H1 (cell line): ENCODE data around the gene FANCE. TPM values are rescaled to one million over a fixed set of nuclear protein-coding genes. Genes with fewer than 3 reads are reported as not detected.

Experiments used
- E2F6 ChIP-seq: IDR thresholded peaks from 2 replicates; pipeline ENCODE4 v1.6.1; 2012; ENCODE audit warnings: inconsistent platforms
- polyA plus RNA-seq, 7 experiments: library from polyadenylated mRNA; depleted of rRNA in 3 of 7; stranded (reverse) in 5 of 7; unstranded in 2 of 7; fragments of >200 nt in 5 of 7; fragments of 200-250 nt in 2 of 7; gene quantifications; 1 replicate in 5 of 7; 2 replicates in 1 of 7; 4 replicates in 1 of 7; pipeline versions ENCODE4 v1.2.1 to v1.2.3, GENCODE V29; 2011 to 2013; ENCODE audit warnings: missing spikeins in 2 of 7, mixed read lengths in 2 of 7
- total RNA-seq: library from RNA; stranded (reverse); fragmentation: NEBNext Ultra II Directional; extraction: Animal tissue kit (Norgen Biotek cat#: 25700); gene quantifications from 2 replicates; pipeline ENCODE4 v1.2.1, GENCODE V29; 2021
- TF ChIP-seq, protein P1 (sequence below): fragments of 300-600 bp; sonication (generic); IDR thresholded peaks from 2 replicates; pipeline ENCODE4 v1.7.1; 2012; ENCODE audit warnings: low read length, moderate library complexity, mild to moderate bottlenecking, inconsistent platforms; ENCODE audit not compliant: insufficient replicate concordance

Gene FANCE
- total and polyA plus RNA-seq, 2 of the 8 experiments (the other 6 are each of a cell fraction or from before 2014, with no cell fraction given) = 16.1 to 17.0 TPM

DNA sequence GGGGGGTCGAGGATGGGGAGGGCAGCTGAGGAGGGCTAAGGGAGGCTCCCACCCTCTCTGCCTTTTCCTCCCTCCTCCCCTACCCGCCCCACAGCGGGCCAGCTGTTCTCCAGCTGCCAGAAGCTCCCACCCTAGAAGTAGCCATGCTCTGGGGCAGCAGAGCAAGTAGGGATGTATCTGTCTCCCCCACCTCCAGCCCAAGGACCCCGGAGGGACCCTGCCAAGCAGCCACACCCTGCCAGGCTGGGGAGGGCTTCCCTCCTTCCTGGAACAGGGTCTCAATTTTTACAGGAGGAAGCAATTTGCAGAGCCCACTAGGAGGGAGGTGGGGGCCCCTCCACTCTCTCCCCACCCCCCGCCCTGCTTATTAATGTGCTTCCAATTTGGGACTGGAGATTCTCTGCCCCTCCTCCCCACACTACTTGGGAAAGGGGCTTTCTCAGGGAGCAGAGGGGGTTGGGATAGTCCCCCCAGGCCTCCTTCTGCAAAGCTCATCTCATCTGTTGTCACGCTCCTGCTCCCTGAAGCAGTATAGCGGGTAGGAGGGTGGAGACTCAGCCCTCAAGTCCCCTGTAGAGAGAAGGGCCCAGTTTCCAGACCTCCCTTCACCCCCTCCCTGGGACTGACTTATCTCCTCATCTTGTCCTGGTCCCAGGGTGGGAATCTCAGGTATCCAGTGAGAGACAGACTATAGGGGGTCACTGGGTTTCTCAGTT is 40.3 kb downstream of the FANCE start (continued):
- TF ChIP-seq, protein P1, sequence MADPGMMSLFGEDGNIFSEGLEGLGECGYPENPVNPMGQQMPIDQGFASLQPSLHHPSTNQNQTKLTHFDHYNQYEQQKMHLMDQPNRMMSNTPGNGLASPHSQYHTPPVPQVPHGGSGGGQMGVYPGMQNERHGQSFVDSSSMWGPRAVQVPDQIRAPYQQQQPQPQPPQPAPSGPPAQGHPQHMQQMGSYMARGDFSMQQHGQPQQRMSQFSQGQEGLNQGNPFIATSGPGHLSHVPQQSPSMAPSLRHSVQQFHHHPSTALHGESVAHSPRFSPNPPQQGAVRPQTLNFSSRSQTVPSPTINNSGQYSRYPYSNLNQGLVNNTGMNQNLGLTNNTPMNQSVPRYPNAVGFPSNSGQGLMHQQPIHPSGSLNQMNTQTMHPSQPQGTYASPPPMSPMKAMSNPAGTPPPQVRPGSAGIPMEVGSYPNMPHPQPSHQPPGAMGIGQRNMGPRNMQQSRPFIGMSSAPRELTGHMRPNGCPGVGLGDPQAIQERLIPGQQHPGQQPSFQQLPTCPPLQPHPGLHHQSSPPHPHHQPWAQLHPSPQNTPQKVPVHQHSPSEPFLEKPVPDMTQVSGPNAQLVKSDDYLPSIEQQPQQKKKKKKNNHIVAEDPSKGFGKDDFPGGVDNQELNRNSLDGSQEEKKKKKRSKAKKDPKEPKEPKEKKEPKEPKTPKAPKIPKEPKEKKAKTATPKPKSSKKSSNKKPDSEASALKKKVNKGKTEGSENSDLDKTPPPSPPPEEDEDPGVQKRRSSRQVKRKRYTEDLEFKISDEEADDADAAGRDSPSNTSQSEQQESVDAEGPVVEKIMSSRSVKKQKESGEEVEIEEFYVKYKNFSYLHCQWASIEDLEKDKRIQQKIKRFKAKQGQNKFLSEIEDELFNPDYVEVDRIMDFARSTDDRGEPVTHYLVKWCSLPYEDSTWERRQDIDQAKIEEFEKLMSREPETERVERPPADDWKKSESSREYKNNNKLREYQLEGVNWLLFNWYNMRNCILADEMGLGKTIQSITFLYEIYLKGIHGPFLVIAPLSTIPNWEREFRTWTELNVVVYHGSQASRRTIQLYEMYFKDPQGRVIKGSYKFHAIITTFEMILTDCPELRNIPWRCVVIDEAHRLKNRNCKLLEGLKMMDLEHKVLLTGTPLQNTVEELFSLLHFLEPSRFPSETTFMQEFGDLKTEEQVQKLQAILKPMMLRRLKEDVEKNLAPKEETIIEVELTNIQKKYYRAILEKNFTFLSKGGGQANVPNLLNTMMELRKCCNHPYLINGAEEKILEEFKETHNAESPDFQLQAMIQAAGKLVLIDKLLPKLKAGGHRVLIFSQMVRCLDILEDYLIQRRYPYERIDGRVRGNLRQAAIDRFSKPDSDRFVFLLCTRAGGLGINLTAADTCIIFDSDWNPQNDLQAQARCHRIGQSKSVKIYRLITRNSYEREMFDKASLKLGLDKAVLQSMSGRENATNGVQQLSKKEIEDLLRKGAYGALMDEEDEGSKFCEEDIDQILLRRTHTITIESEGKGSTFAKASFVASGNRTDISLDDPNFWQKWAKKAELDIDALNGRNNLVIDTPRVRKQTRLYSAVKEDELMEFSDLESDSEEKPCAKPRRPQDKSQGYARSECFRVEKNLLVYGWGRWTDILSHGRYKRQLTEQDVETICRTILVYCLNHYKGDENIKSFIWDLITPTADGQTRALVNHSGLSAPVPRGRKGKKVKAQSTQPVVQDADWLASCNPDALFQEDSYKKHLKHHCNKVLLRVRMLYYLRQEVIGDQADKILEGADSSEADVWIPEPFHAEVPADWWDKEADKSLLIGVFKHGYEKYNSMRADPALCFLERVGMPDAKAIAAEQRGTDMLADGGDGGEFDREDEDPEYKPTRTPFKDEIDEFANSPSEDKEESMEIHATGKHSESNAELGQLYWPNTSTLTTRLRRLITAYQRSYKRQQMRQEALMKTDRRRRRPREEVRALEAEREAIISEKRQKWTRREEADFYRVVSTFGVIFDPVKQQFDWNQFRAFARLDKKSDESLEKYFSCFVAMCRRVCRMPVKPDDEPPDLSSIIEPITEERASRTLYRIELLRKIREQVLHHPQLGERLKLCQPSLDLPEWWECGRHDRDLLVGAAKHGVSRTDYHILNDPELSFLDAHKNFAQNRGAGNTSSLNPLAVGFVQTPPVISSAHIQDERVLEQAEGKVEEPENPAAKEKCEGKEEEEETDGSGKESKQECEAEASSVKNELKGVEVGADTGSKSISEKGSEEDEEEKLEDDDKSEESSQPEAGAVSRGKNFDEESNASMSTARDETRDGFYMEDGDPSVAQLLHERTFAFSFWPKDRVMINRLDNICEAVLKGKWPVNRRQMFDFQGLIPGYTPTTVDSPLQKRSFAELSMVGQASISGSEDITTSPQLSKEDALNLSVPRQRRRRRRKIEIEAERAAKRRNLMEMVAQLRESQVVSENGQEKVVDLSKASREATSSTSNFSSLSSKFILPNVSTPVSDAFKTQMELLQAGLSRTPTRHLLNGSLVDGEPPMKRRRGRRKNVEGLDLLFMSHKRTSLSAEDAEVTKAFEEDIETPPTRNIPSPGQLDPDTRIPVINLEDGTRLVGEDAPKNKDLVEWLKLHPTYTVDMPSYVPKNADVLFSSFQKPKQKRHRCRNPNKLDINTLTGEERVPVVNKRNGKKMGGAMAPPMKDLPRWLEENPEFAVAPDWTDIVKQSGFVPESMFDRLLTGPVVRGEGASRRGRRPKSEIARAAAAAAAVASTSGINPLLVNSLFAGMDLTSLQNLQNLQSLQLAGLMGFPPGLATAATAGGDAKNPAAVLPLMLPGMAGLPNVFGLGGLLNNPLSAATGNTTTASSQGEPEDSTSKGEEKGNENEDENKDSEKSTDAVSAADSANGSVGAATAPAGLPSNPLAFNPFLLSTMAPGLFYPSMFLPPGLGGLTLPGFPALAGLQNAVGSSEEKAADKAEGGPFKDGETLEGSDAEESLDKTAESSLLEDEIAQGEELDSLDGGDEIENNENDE = no peak
- no peak for TF ChIP-seq E2F6
